HUES64 (cell line): ENCODE data around the gene EGFLAM.

Source experiments
- H3K27ac ChIP-seq: 2 replicates; pipeline ENCODE4 v1.7.0; 2013; ENCODE audit warnings: low read depth, low read length, inconsistent platforms
- H3K27me3 ChIP-seq: 2 replicates; pipeline ENCODE4 v1.6.1; 2013; ENCODE audit warnings: mild to moderate bottlenecking, low read length; ENCODE audit not compliant: insufficient read depth
- H3K36me3 ChIP-seq: 2 replicates; pipeline ENCODE4 v1.6.1; 2013; ENCODE audit warnings: mild to moderate bottlenecking, low read length; ENCODE audit not compliant: insufficient read depth
- H3K4me1 ChIP-seq: 2 replicates; pipeline ENCODE4 v1.6.1; 2013; ENCODE audit warnings: mild to moderate bottlenecking, low read length, moderate library complexity; ENCODE audit not compliant: insufficient read depth
- H3K4me3 ChIP-seq: 2 replicates; pipeline ENCODE4 v1.5.1; 2013; ENCODE audit warnings: mild to moderate bottlenecking, low read length, moderate library complexity
- H3K9ac ChIP-seq: 2 replicates; pipeline ENCODE4 v1.6.1; 2013; ENCODE audit warnings: mild to moderate bottlenecking, low read depth, low read length
- H3K9me3 ChIP-seq: 2 replicates; pipeline ENCODE4 v1.6.1; 2013; ENCODE audit warnings: low read depth, low read length; ENCODE audit not compliant: insufficient read depth
- WGBS: fragments of 150-250, 120-280 bp; methylation state at CpG from one replicate; pipeline ENCODE4 v1.1.7; 2013; ENCODE audit warnings: missing lambda C conversion rate; 5-methylcytosine and 5-hydroxymethylcytosine counted together

EGFLAM gene

GRCh38 chr5:38438757-38439156, 180.4 kb downstream of the EGFLAM start:
- Histone ChIP-seq H3K4me1 (no peaks in the 10 kb centered on the region), H3K36me3 (no peaks in the 10 kb centered on the region), H3K27me3 (no peaks in the 10 kb centered on the region), H3K9ac (no peak overlapping the region), H3K4me3 (no peak overlapping the region), H3K9me3 (no peaks in the 10 kb centered on the region), H3K27ac (no peak overlapping the region)
- WGBS: 94% methylated on average over 1 of the region's 1 CpG

GRCh38 chr5:38441453-38442246, 183.3 kb downstream of the EGFLAM start:
- Histone ChIP-seq H3K27me3 (no peaks in the 10 kb centered on the region), H3K36me3 (no peaks in the 10 kb centered on the region), H3K27ac (no peak overlapping the region), H3K9me3 (no peaks in the 10 kb centered on the region), H3K9ac (no peak overlapping the region), H3K4me3 (no peak overlapping the region), H3K4me1 (no peaks in the 10 kb centered on the region)
- 0% methylated on average over 5 of the region's 9 CpGs for WGBS

- Histone ChIP-seq H3K36me3 (no peaks in the 10 kb centered on the region), H3K27ac (no peak overlapping the region), H3K4me3 (no peak overlapping the region), H3K9me3 (no peaks in the 10 kb centered on the region), H3K4me1 (no peaks in the 10 kb centered on the region), H3K9ac (no peak overlapping the region), H3K27me3 (no peaks in the 10 kb centered on the region)
- 100% methylated on average over 1 of the region's 2 CpGs for WGBS
Measured at GRCh38 chr5:38442247-38442573, 183.9 kb downstream of the EGFLAM start.

- Histone ChIP-seq H3K4me1 (no peaks in the 10 kb centered on the region), H3K4me3 (no peak overlapping the region), H3K27me3 (no peaks in the 10 kb centered on the region), H3K9me3 (no peaks in the 10 kb centered on the region), H3K36me3 (no peaks in the 10 kb centered on the region), H3K27ac (no peak overlapping the region), H3K9ac (no peak overlapping the region)
- WGBS: 92% methylated on average over 6 of the region's 7 CpGs
Measured at GRCh38 chr5:38443390-38443789, 185.0 kb downstream of the EGFLAM start.

GRCh38 chr5:38445374-38446028, 187.1 kb downstream of the EGFLAM start:
- no peak overlapping the region for H3K9ac ChIP-seq
- 92% methylated on average over 24 of the region's 24 CpGs for WGBS
- no peaks in the 10 kb centered on the region for H3K4me1 ChIP-seq
- no peak overlapping the region for H3K27ac ChIP-seq
- no peak overlapping the region for H3K4me3 ChIP-seq
- no peaks in the 10 kb centered on the region for H3K36me3 ChIP-seq
- no peaks in the 10 kb centered on the region for H3K27me3 ChIP-seq
- no peaks in the 10 kb centered on the region for H3K9me3 ChIP-seq

- Histone ChIP-seq H3K27ac (no peak overlapping the region), H3K9me3 (no peaks in the 10 kb centered on the region), H3K27me3 (no peaks in the 10 kb centered on the region), H3K4me1 (no peaks in the 10 kb centered on the region), H3K9ac (no peak overlapping the region), H3K4me3 (no peak overlapping the region), H3K36me3 (no peaks in the 10 kb centered on the region)
- WGBS: 95% methylated on average over 21 of the region's 21 CpGs
Measured at GRCh38 chr5:38446029-38446522, 187.7 kb downstream of the EGFLAM start.

- H3K9ac ChIP-seq: no peak overlapping the region
- no peak overlapping the region for H3K4me3 ChIP-seq
- 100% methylated on average over 1 of the region's 2 CpGs for WGBS
- H3K27me3 ChIP-seq: no peaks in the 10 kb centered on the region
- H3K9me3 ChIP-seq: no peaks in the 10 kb centered on the region
- H3K36me3 ChIP-seq: no peaks in the 10 kb centered on the region
- no peaks in the 10 kb centered on the region for H3K4me1 ChIP-seq
- no peak overlapping the region for H3K27ac ChIP-seq
Measured at GRCh38 chr5:38447056-38447455, 188.7 kb downstream of the EGFLAM start.

- Histone ChIP-seq H3K4me3 (no peak overlapping the region), H3K9me3 (no peaks in the 10 kb centered on the region), H3K27ac (no peak overlapping the region), H3K9ac (no peak overlapping the region), H3K27me3 (no peaks in the 10 kb centered on the region), H3K4me1 (no peaks in the 10 kb centered on the region), H3K36me3 (no peaks in the 10 kb centered on the region)
- WGBS: 81% methylated on average over 5 of the region's 5 CpGs
Measured at GRCh38 chr5:38447786-38448185, 189.4 kb downstream of the EGFLAM start.

- H3K27ac ChIP-seq: no peak overlapping the region
- no peaks in the 10 kb centered on the region for H3K36me3 ChIP-seq
- H3K9ac ChIP-seq: no peak overlapping the region
- H3K4me1 ChIP-seq: no peaks in the 10 kb centered on the region
- WGBS: 93% methylated on average over 9 of the region's 9 CpGs
- H3K4me3 ChIP-seq: no peak overlapping the region
- no peaks in the 10 kb centered on the region for H3K9me3 ChIP-seq
- no peaks in the 10 kb centered on the region for H3K27me3 ChIP-seq
Measured at GRCh38 chr5:38448568-38449350, 190.4 kb downstream of the EGFLAM start.

GRCh38 chr5:38450627-38451026, 192.3 kb downstream of the EGFLAM start:
- no peaks in the 10 kb centered on the region for H3K36me3 ChIP-seq
- no peak overlapping the region for H3K9ac ChIP-seq
- no peak overlapping the region for H3K27ac ChIP-seq
- no peaks in the 10 kb centered on the region for H3K4me1 ChIP-seq
- no peaks in the 10 kb centered on the region for H3K9me3 ChIP-seq
- WGBS: 94% methylated on average over 6 of the region's 6 CpGs
- no peaks in the 10 kb centered on the region for H3K27me3 ChIP-seq
- H3K4me3 ChIP-seq: no peak overlapping the region

GRCh38 chr5:38451074-38451725, 192.8 kb downstream of the EGFLAM start:
- Histone ChIP-seq H3K4me3 (no peak overlapping the region), H3K9ac (no peak overlapping the region), H3K36me3 (no peaks in the 10 kb centered on the region), H3K27me3 (no peaks in the 10 kb centered on the region), H3K4me1 (no peaks in the 10 kb centered on the region), H3K27ac (no peak overlapping the region), H3K9me3 (no peaks in the 10 kb centered on the region)
- 93% methylated on average over 9 of the region's 9 CpGs for WGBS
